NCI-H1436 treated with DMSO at 0.1 percent for 48 hours (cell line): ENCODE data around the gene ZNHIT2.

Source experiments
- DNase-seq: peaks from one replicate; lab custom pipeline; 2025; lab: John Stamatoyannopoulos, UW

ZNHIT2 gene

DNA sequence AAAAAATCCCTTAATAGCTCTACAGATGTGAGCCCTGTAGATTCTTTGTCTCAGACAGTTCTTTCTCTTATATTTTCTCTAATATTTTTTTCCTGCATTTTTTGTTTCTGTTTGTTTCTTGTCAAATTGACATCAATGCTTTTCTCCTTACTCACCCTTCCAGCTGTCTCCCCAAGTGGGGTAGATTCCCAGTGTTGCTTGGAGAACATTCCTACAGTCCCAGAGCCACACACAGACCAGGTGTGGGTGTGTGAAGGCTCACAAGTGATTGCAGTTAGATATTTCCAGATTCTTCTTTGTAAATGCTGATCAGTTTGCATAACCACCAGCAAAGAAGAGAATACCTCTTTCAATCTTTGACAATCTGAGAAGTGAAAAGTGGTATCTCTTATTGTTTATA lies 14.0 kb downstream of the ZNHIT2 start:
- DNase-seq, result no peak

DNA sequence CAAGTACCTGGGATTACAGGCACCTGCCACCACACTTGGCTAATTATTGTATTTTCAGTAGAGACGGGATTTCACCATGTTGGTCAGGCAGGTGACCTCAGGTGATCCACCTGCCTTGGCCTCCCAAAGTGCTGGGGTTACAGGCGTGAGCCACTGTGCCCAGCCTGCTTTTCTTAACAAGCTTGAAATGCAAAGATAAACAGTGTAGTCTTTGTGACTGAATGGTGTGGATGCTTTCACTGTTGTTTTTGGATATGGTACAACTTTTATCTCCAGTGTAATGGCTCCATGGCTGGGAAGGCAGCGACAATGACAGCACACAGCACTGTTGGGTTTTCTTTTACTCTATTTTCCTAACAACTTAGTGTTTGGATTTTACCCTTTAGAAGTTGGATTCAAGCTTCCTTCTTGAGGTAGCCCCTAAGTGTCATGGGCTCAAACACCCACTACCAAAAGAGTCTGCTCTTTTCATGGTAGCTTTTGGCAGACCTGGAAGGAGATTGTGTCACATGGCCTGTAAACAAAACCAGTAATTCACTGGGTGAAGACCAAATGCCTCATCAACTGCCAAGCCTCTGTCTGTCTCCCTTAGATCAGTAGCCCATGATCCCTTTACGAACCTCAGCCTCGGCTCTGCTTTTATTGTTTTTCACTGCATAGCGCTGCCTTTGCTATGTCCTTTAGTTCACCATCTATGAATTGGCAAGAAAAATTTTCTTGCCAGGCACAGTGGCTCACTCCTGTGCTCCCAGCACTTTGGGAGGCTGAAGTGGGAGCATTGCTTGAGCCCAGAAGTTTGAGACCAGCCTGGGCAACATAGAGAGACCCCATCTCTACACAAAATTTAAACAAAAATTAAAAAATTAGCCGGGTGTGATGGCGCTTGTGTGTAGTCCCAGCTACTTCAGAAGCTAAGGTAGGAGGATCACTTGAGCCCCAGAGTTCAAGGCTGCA lies 15.1 kb downstream of the ZNHIT2 start:
- DNase-seq, result no peak

DNA sequence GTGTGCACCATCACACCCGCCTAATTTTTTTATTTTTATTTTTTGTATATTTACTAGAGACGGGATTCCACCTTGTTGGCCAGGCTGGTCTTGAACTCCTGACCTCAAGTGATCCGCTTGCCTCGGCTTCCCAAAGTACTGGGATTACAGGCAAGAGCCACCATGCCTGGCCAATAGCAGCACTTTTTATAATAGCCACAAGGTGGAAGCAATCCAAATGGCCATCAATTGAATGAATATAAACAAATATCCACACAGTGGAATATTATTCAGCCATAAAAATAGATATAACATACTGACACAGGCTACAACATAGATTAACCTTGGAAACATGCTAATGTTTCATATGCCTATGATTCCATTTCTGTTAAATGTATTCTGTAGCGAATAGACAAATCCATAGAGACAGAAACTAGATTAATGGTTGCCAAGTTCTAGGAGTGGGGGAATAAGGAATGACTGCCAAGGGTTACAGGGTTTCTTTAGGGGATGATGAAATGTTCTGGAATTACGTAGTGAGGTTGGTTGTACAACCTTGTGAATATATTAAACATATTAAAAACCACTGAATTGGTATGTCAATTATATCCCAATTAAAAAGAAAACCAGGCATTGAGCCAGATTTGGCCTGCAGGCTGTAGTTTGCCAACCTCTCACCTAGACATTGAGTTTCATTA lies 16.7 kb downstream of the ZNHIT2 start:
- no peak for DNase-seq

DNA sequence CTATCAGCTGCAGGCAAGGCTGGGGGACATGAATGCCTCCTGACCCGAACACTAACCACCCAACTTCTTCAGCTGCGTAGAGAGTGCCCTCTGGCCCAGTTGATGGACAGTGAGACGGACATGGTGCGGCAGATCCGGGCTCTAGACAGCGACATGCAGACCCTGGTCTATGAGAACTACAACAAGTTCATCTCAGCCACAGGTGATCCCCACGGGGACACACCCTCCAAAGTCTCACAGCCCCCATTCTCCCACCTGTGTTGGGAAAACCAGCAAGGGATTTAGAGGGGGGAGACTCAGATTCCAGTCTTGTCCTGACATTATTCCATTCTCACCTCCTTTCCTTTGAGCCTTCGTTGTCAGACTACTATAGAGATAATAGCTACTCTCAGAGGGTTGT lies 20.6 kb downstream of the ZNHIT2 start:
- no peak for DNase-seq

DNA sequence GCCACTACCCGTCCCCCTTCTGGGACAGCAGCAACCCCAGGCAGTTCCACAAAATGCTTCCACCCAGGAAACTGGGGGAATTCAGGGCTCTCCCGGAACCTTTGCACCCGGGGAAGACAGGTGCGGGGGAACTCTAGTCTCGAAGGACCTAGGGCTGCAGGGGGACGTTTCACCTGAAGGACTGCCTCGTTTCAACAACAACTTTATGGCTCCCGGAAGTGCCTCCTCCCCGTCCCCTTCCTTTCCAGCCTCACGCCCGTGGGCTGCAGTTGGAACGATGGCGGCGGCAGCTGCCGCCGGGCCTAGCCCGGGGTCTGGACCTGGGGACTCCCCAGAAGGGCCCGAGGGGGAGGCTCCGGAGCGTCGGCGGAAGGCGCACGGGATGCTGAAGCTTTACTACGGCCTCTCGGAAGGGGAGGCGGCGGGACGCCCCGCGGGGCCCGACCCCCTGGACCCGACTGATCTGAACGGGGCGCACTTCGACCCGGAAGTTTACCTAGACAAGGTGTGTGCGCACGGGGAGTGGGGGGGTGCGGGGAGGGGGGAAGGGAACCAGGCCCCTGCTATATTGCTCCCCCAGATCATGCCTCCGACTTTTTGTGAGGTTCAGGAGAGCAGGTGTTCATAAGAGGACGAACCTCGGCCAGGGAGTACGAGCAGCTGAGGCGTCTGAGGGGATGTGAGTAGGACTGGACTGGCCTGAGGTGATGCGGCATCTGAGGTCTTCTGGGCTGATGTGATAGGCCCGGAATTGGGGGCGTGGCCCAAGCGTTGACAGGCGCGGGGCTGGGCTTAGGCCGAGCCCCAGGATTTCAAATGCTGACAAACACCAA lies 21.3 kb downstream of the ZNHIT2 start, which contains the start of gene VPS51:
TSS of gene VPS51 (plus strand) at position 241 of the 833 bp plus-strand sequence. CDS start at position 278, 37 bp downstream.
- DNase-seq, result peak; percentile 67

DNA sequence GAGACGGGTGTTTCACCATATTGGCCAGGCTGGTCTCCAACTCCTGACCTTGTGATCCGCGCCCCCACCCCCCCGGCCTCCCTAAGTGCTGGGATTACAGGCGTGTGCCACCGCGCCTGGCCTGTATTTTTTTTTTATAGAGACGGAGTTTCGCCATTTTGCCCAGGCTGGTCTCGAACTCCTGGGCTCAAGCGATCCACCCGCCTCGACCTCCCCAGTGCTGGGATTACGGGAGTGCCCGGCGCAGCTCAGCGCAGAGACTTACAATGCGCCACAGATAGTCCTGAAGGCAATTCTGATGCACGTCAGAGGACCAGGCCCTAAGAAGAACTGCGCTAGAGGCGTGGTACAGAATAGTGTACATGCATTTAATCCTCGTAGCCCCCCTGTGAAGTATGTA lies 22.1 kb downstream of the ZNHIT2 start:
- DNase-seq, result no peak

DNA sequence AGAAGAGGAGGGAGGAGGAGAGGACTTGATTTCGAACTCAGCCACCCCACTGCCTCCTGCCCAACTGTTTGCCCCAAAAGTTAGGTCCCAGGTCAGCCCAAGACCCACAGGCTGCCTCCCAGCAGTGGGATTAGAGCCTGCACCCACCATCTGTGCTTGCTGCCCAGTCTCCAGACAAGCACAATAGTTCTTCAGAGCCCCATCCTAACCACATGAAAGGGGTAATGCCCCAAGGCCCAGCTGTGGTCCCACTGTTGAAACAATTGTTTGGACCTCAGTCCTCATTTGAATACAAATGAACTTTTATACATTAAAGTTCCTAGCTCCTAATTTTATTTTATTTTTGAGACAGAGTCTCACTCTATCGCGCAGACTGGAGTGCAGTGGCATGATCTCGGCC lies 26.9 kb downstream of the ZNHIT2 start:
- no peak for DNase-seq

DNA sequence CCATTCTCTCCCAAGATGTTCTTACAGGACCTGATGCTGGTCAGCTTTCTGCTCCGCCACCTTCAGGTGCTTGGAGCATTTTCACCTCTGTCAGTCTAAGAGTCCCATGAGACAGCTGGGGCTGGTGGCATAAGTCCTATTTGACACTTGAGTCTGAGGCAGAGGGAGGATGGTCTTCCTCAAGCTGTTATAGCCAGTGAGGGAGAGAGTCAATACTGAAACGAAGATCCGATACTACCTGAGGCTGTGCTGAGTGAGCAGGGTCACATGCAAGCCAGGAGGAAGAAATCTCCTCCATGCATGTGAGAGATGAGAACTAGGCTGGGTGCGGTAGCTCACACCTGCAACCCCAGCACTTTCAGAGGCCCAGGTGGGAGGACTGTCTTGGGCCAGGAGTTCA lies 27.9 kb downstream of the ZNHIT2 start:
- DNase-seq, result no peak

DNA sequence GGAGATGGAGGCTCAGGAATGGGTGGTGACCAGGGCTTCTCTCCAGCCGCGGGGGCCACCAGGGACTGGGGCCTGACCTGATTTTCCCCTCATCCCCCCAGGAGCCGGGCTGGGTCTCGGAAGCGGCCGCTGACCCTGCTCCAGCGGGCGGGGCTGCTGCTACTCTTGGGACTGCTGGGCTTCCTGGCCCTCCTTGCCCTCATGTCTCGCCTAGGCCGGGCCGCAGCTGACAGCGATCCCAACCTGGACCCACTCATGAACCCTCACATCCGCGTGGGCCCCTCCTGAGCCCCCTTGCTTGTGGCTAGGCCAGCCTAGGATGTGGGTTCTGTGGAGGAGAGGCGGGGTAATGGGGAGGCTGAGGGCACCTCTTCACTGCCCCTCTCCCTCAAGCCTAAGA lies 29.7 kb downstream of the ZNHIT2 start:
- no peak for DNase-seq

DNA sequence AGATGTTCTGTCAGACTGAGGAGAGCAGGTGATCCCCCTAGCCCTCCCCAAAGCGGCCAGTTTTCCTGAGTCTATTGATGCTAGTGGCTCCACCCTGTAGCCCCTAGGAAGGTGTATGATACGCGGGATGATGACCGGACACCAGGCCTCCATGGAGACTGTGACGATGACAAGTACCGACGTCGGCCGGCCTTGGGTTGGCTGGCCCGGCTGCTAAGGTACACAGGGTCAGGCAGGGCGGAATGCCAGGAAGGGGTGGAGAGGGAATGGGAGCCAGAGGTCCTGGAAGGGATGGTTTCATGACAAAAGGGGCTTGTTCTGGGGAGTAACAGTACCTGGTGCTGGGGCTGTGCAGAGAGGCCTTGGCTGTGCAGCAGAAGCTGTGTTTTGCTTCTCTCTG lies 30.3 kb downstream of the ZNHIT2 start:
- DNase-seq, result no peak

DNA sequence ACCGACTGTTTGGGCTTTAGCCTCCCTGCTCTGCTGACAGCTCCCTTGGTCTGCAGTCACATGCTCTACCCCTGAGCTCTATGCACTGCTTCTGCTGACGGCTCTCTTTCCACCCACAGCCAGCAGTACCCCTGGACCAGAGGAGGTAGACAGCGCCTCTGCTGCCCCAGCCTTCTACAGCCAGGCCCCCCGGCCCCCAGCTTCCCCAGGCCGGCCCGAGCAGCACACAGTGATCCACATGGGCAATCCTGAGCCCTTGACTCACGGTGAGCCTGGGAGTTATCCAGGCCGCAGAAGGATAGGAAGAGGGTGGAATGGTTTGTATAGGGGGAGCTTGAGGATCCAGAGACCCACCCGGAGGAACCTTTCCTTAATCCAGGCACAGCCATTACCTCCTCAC lies 30.7 kb downstream of the ZNHIT2 start:
- no peak for DNase-seq

DNA sequence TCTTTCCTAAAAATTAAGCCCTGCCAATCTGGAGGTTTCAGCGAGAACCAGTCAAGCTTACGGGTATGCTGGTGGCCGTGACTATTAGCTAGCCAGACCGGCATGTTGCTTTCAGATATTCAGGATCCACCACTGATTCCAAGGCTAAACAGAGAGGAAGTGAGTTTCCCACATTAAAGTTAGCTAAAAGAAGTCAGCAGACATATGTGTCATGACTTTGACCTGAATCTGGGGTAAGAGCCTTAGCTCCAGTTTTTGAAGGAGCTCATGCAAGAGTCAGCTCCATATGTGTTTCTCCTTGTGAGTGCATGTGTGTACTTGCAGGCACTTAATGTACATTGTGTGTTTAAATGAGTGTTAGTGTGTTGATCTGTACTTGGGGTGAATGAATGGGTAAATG lies 32.1 kb downstream of the ZNHIT2 start:
- DNase-seq, result no peak

DNA sequence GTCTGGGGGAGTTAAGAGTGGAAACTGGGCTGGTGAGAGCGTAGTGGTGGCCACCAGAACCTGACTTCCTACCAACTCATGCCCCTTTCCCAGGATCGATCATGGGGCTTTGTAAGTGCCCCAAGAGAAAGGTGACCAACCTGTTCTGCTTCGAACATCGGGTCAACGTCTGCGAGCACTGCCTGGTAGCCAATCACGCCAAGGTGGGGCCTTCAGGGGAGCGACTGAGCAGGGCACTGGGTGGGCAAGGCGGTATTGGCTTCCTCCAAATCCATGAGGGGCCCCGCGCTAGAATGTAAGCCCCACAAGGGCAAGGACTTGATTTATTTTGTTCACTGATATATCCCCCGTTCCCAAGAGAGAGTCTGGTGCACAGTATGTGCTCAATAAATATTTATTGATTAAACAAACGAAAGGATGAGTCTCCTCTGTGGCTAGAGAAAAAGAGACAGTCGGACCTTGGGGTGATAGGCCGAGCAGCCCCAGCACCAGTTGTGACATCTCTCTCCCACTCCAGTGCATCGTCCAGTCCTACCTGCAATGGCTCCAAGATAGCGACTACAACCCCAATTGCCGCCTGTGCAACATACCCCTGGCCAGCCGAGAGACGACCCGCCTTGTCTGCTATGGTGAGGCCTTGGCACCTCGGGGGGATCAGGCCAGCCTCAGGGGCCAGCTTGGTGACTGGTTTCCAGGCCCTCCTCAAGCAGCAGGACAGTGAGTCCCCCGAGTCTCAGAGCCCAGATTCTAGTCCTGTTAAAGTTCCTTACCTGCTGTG lies 32.7 kb downstream of the ZNHIT2 start:
- DNase-seq, result no peak

DNA sequence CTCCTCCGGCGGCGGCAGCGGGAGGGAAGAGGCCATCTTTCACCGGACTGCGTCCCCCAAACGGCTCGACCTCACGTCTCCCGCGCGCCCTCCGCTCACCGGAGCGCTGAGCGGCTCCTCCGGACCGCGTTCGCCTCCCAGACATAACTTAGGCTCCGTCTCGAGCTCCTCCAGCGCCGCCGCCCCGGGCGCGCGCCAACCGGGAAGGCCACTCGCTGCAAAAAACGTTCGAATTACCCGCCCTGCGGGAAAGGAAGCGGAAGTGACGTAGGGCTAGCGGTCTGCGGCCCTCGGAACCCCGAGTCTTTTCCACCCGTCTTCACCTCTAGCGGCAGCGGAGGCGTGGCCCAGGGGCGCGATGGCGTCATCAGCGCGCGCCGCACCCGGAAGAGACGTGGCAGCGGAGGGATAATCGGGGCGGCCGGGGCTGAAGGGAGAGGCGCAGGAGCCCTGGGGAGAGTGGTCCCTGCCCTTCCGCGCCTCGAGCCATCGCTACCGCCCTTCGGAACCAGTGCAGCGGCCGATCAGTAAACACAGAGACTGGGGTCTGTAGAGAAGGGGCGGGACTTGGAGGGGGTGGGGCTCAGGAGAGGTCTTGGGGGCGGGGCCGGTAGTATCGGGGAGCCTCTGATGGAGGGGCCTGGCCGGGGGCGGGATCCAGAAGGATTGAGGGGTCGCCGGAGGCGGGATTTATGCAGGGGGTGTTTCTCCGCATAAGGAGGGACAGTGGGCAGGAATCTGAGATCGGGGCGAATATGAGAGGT lies 33.5 kb downstream of the ZNHIT2 start, which contains the start of the genes CDCA5 and ZFPL1:
TSS of gene CDCA5 (minus strand) at position 207 of the 764 bp plus-strand sequence. CDS start at position 145, 62 bp downstream.
TSS of gene ZFPL1 (plus strand) at position 389 of the 764 bp plus-strand sequence. CDS start 477 bp downstream, outside the sequence.
- DNase-seq, result peak; percentile 77

DNA sequence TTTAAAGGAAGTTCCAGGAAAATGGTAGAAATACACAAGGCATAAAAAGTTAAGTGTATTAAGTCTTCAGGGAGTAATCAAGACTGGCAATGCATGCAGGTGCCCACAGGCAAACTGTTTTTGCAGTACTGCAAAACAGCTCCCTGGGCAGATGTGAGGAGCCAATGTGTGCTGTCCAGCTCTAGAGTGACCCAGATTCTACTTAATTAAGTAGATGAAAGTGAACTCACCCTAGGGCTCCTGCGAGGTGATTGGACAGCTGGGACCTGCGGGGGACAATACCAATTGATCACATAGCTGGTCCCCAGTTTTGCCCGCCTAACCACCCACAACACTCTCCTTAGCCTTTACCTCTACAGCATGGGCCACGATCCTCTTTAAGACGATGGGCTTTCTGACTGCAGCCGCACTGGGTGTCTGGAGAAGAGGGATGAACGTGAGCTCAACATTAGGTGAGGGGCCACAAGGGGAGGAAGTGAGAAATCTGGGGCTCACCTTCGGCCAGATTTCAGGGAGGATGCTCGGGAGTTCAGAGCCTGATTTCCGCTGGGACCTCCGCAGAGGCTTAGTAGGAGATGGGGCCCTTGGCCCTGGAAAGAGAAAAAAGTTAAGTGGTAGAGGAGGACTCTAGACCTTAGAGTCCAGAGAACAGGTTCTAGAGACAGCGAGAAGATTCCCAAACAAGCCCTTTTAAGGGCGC lies 34.2 kb downstream of the ZNHIT2 start:
- DNase-seq, result no peak

DNA sequence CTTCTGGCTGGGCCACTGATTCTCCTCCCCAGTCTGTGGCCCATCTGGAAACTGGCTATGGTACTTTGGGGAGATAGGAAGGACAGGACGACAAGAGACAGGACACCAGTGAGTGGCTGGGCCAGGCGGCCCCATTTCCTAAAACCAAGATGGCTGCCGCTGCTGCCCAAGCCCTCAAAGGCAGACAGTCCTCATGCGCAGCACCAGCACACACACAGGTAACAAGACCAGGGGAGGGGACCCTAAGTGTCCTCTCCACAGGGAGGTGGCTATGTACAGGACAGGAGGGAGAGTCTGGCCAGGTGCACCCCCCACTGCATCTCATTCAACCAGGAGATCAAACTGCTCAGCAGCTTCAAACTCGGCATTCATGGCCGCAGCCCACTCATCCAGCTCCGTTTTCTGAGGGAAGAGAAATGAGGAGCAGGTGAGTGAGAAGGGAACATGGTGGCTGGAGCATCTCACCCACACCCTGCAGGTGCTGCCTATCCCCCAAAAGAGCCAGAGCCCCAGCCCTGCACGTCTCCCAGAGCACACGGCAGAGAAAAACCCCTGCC lies 38.6 kb downstream of the ZNHIT2 start:
- no peak for DNase-seq

DNA sequence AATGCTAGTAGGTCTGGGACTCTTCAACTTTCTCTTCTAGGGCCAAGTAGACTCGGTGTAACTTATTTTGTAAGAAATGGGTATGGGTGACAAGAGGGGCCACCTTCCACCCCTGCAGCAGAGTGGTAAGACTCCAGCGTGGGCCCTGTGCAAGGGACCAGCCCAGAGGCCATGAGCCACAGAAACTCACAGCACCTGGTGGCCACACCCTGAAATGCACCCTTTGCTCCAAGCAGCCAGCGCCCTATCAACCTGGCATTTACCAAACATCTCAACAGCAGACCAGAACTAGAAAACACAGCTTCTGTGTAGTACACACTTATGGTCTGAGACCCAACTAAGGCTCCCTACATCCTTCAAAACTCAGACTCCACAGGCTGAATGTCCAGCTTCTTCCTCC lies 39.4 kb downstream of the ZNHIT2 start:
- DNase-seq, result no peak

DNA sequence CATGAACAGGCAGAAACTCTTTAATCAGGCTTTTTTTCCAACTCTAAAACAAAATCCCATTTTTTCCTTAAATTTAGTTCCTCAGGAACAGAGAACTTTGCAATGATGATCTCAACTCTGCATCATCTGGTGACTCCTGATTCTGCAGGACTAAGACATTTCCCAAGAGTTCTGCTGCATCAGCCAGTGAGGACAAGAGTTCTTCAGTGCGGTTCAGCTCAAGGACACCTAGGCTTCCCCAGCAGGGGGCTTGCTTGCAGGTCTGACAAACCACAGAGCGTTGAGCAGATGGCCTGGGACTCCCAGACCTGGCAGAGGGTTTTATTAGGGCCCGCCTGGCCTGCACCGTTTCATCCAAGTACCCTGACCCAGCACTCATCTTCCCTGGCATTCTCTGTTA lies 40.0 kb downstream of the ZNHIT2 start:
- no peak for DNase-seq

DNA sequence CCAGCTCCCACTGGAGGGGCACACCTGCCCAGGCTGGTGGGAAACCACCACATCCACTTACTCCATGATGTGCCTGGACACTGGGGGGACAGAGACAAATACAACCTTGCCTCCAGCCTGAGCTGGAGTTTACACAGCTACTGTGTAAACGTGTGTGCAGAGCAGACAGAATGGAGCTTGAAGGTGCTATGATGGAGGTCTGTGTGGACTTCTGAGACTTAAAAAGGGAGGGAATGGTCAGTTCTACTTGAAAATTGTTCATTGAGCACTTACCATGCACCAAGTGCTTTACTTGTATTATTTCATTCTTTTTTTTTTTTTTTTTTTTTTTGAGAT lies 44.9 kb downstream of the ZNHIT2 start:
- DNase-seq, result no peak
